ENCODE data around the gene CAV2. TPM values are rescaled to one million over a fixed set of nuclear protein-coding genes. Genes with fewer than 3 reads are reported as not detected.
A peak's percentile ranks its signal among the peaks of the same experiment; 100 is the strongest.

The CAV2 gene
- total and polyA plus RNA-seq, 9 of the 15 experiments (the other 6 are each of a cell fraction or from before 2014, with no cell fraction given) = 16.1 to 137 (median 38.3) TPM

GRCh38 chr7:116525913-116526861 lies 26.6 kb downstream of the CAV2 start (continued):
- TF ChIP-seq SAFB (IDR thresholded peaks at IDR 0.05; ENCODE audit: borderline replicate concordance, low read depth, low read length) (peak; percentile 69; the same call in 1 of the 2 replicates), ESRRA (IDR thresholded peaks at IDR 0.05; ENCODE audit: borderline replicate concordance, low read depth) (peak; percentile 69), ZBTB2 (IDR thresholded peaks at IDR 0.05) (no peak), POLR3G (IDR thresholded peaks at IDR 0.05; ENCODE audit: extremely low read depth, insufficient read length, insufficient replicate concordance) (no peak), ZNF561 (CRISPR knock-in tag; conservative IDR thresholded peaks at IDR 0.05) (no peak), NR2C2 (CRISPR knock-in tag; IDR thresholded peaks at IDR 0.05) (peak; percentile 75; the same call in 1 of the 2 replicates), NR2C2 (tag; IDR thresholded peaks at IDR 0.05) (no peak), FOXP1 (CRISPR knock-in tag; IDR thresholded peaks at IDR 0.05) (peak; percentile 60; the same call in 1 of the 2 replicates), YY1 (IDR thresholded peaks at IDR 0.05; ENCODE audit: borderline replicate concordance in 1 of 3, control insufficient read depth in 1 of 3, extremely low read depth in 1 of 3, insufficient read depth in 3 of 3, insufficient read length in 1 of 3, insufficient replicate concordance in 2 of 3, low read depth in 1 of 3, low read length in 2 of 3) (peak in 2 of 3 experiments; percentile 19 to 60), TFAP4 (CRISPR knock-in tag; IDR thresholded peaks at IDR 0.05; ENCODE audit: borderline replicate concordance) (peak; percentile 41; the same call in 1 of the 2 replicates), ZNF274 (IDR thresholded peaks at IDR 0.05; ENCODE audit: borderline replicate concordance, low read depth, low read length) (no peak), ZNF121 (CRISPR knock-in tag; conservative IDR thresholded peaks at IDR 0.05) (peak; percentile 16; the same call in 1 of the 2 replicates), PCBP1 (IDR thresholded peaks at IDR 0.05; ENCODE audit: low read depth, low read length, poor library complexity, severe bottlenecking) (peak; percentile 46), C11orf30 (IDR thresholded peaks at IDR 0.05; ENCODE audit: low read depth) (no peak)

Data from K562 (cell line).